ENCODE data around the gene TAS2R38.

TAS2R38 gene
- long read RNA-seq: 0 reads

DNA sequence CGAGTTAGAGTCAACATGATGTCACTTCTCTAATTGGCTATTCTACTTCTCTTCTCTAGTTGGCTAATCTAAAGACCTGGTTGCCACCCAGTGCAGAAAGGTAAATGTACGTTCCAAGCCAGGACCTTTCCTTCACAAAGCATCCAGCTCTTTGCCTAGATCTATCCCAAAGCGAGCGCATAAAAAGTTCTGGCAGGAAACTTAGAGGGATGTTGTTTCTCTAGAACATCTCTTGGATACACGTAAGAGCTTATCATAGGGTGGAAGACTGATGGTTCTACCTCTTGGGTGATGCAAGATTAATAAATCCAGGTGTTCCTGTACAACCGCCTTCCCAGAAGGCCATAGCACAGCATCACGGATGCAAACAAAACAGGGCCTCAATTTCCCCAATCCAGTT lies at the start of gene TAS2R38:
Gene TAS2R38, minus strand, starts transcription at position 101 of the 400 bp plus-strand sequence. Its CDS starts 84 bp downstream, at position 17.
- TF ChIP-seq GABPA (IDR thresholded peaks at IDR 0.05; ENCODE audit: low read depth) (no peak), POLR2AphosphoS5 (IDR thresholded peaks at IDR 0.05; ENCODE audit: low read depth) (no peak), SPI1 (IDR thresholded peaks at IDR 0.05; ENCODE audit: borderline replicate concordance, low read depth) (no peak)
- TF ChIP-seq, protein P1, sequence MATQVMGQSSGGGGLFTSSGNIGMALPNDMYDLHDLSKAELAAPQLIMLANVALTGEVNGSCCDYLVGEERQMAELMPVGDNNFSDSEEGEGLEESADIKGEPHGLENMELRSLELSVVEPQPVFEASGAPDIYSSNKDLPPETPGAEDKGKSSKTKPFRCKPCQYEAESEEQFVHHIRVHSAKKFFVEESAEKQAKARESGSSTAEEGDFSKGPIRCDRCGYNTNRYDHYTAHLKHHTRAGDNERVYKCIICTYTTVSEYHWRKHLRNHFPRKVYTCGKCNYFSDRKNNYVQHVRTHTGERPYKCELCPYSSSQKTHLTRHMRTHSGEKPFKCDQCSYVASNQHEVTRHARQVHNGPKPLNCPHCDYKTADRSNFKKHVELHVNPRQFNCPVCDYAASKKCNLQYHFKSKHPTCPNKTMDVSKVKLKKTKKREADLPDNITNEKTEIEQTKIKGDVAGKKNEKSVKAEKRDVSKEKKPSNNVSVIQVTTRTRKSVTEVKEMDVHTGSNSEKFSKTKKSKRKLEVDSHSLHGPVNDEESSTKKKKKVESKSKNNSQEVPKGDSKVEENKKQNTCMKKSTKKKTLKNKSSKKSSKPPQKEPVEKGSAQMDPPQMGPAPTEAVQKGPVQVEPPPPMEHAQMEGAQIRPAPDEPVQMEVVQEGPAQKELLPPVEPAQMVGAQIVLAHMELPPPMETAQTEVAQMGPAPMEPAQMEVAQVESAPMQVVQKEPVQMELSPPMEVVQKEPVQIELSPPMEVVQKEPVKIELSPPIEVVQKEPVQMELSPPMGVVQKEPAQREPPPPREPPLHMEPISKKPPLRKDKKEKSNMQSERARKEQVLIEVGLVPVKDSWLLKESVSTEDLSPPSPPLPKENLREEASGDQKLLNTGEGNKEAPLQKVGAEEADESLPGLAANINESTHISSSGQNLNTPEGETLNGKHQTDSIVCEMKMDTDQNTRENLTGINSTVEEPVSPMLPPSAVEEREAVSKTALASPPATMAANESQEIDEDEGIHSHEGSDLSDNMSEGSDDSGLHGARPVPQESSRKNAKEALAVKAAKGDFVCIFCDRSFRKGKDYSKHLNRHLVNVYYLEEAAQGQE (IDR thresholded peaks at IDR 0.05; ENCODE audit: insufficient replicate concordance, low read depth): no peak
- TF ChIP-seq, protein P2, sequence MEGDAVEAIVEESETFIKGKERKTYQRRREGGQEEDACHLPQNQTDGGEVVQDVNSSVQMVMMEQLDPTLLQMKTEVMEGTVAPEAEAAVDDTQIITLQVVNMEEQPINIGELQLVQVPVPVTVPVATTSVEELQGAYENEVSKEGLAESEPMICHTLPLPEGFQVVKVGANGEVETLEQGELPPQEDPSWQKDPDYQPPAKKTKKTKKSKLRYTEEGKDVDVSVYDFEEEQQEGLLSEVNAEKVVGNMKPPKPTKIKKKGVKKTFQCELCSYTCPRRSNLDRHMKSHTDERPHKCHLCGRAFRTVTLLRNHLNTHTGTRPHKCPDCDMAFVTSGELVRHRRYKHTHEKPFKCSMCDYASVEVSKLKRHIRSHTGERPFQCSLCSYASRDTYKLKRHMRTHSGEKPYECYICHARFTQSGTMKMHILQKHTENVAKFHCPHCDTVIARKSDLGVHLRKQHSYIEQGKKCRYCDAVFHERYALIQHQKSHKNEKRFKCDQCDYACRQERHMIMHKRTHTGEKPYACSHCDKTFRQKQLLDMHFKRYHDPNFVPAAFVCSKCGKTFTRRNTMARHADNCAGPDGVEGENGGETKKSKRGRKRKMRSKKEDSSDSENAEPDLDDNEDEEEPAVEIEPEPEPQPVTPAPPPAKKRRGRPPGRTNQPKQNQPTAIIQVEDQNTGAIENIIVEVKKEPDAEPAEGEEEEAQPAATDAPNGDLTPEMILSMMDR (IDR thresholded peaks at IDR 0.05; ENCODE audit: insufficient read depth, low read length): no peak
- 0 out of 2 replicates have a peak within 1 kb of the TSS, but pooled peaks have one; percentile 14 for H3K27ac ChIP-seq (replicated peaks)
- H3K4me3 ChIP-seq (replicated peaks; ENCODE audit: insufficient read depth, low read length): no peak within 1 kb of the TSS
- H3K27me3 ChIP-seq (ENCODE audit: insufficient read depth, poor library complexity, severe bottlenecking): no peaks in the 10 kb centered on the region
- no peak for DNase-seq (ENCODE audit: low read depth in 1 of 2, low spot score in 1 of 2)

DNA sequence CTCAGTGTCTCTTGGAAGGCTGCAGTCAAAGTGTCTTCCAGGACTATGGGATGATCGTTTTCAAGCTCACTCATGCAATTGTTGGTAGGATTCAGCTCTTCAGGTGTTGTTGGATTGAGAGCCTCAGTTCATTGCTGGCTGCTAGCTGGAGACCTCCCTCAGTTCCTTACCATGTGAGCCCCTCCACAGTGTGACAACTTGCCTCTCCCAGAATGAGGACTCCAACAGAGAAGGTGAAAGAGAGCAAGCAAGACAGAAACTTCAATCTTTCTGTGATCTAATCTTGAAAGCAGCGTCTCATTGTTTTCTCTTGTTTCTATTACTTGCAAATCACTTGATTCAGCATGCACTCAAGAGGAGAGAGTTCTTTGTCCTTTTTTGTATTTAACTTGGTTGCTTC lies 44.6 kb upstream of the TAS2R38 start:
- DNase-seq (ENCODE audit: low read depth in 1 of 2, low spot score in 1 of 2): no peak
- TF ChIP-seq, protein P2 (IDR thresholded peaks at IDR 0.05; ENCODE audit: insufficient read depth, low read length): no peak
- TF ChIP-seq, protein P1 (IDR thresholded peaks at IDR 0.05; ENCODE audit: insufficient replicate concordance, low read depth): no peak
- TF ChIP-seq GABPA (IDR thresholded peaks at IDR 0.05; ENCODE audit: low read depth): no peak
- no peak for TF ChIP-seq POLR2AphosphoS5 (IDR thresholded peaks at IDR 0.05; ENCODE audit: low read depth)
- TF ChIP-seq SPI1 (IDR thresholded peaks at IDR 0.05; ENCODE audit: borderline replicate concordance, low read depth): no peak
- no peak overlapping the region for H3K4me3 ChIP-seq (replicated peaks; ENCODE audit: insufficient read depth, low read length)
- no peak overlapping the region for H3K27ac ChIP-seq (replicated peaks)
- H3K27me3 ChIP-seq (ENCODE audit: insufficient read depth, poor library complexity, severe bottlenecking): no peaks in the 10 kb centered on the region

DNA sequence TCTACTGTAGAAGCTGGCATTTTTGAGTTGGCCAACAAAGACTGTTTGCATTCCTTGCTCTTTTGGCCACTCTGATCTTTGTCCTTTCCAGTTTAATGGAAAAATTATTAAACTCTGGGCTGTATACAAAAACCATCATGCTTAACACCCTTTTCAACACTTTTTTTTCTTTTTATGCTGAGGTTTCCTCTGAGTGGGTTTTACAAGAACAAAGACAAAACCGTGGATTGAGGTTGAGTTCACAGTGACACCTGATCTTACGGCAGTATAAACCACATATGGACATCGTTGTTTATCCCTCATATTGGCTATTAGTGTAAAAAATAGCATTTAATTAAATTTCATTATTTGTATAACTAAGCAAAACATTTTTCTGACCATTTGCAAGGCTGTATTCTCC lies 43.9 kb upstream of the TAS2R38 start:
- DNase-seq (ENCODE audit: low read depth in 1 of 2, low spot score in 1 of 2): no peak
- Histone ChIP-seq H3K27ac (replicated peaks) (no peak overlapping the region), H3K27me3 (ENCODE audit: insufficient read depth, poor library complexity, severe bottlenecking) (no peaks in the 10 kb centered on the region), H3K4me3 (replicated peaks; ENCODE audit: insufficient read depth, low read length) (no peak overlapping the region)
- TF ChIP-seq GABPA (IDR thresholded peaks at IDR 0.05; ENCODE audit: low read depth): no peak
- TF ChIP-seq, protein P1 (IDR thresholded peaks at IDR 0.05; ENCODE audit: insufficient replicate concordance, low read depth): no peak
- TF ChIP-seq SPI1 (IDR thresholded peaks at IDR 0.05; ENCODE audit: borderline replicate concordance, low read depth): no peak
- TF ChIP-seq, protein P2 (IDR thresholded peaks at IDR 0.05; ENCODE audit: insufficient read depth, low read length): no peak
- no peak for TF ChIP-seq POLR2AphosphoS5 (IDR thresholded peaks at IDR 0.05; ENCODE audit: low read depth)
